Measurements from ENCODE around the gene ZDHHC17.
A peak's percentile ranks its signal among the peaks of the same experiment; 100 is the strongest.

Gene ZDHHC17

GRCh38 chr12:76830436-76830835, 66.5 kb downstream of the ZDHHC17 start:
- no peak for DNase-seq (ENCODE audit: low spot score)

GRCh38 chr12:76836633-76837032, 72.7 kb downstream of the ZDHHC17 start:
- DNase-seq (ENCODE audit: low spot score): no peak

- DNase-seq (ENCODE audit: low spot score): no peak
Observed at GRCh38 chr12:76847260-76847659, 83.3 kb downstream of the ZDHHC17 start.

GRCh38 chr12:76848132-76848531, 84.2 kb downstream of the ZDHHC17 start:
- no peak for DNase-seq (ENCODE audit: low spot score)

- no peak for DNase-seq (ENCODE audit: low spot score)
Observed at GRCh38 chr12:76852106-76852505, 88.2 kb downstream of the ZDHHC17 start.

- DNase-seq (ENCODE audit: low spot score): no peak
Observed at GRCh38 chr12:76855271-76855670, 91.4 kb downstream of the ZDHHC17 start.

GRCh38 chr12:76856018-76856644, 92.2 kb downstream of the ZDHHC17 start:
- DNase-seq (ENCODE audit: low spot score): no peak

- no peak for DNase-seq (ENCODE audit: low spot score)
Observed at GRCh38 chr12:76859611-76860010, 95.7 kb downstream of the ZDHHC17 start.

GRCh38 chr12:76860256-76860655, 96.3 kb downstream of the ZDHHC17 start:
- DNase-seq (ENCODE audit: low spot score): no peak

GRCh38 chr12:76863005-76863670, 99.2 kb downstream of the ZDHHC17 start:
- no peak for DNase-seq (ENCODE audit: low spot score)

GRCh38 chr12:76863837-76864236, 99.9 kb downstream of the ZDHHC17 start:
- DNase-seq (ENCODE audit: low spot score): no peak

- DNase-seq (ENCODE audit: low spot score): no peak
Observed at GRCh38 chr12:76864791-76865400, 101.0 kb downstream of the ZDHHC17 start.

- no peak for DNase-seq (ENCODE audit: low spot score)
Observed at GRCh38 chr12:76866151-76866567, 102.2 kb downstream of the ZDHHC17 start.

GRCh38 chr12:76866726-76867125, 102.8 kb downstream of the ZDHHC17 start:
- peak; percentile 76 for DNase-seq (ENCODE audit: low spot score)

- DNase-seq (ENCODE audit: low spot score): no peak
Observed at GRCh38 chr12:76871082-76871481, 107.2 kb downstream of the ZDHHC17 start.

GRCh38 chr12:76871742-76872141, 107.8 kb downstream of the ZDHHC17 start:
- DNase-seq (ENCODE audit: low spot score): no peak

- no peak for DNase-seq (ENCODE audit: low spot score)
Observed at GRCh38 chr12:76872415-76872814, 108.5 kb downstream of the ZDHHC17 start.

- DNase-seq (ENCODE audit: low spot score): no peak
Observed at GRCh38 chr12:76874027-76874426, 110.1 kb downstream of the ZDHHC17 start.

GRCh38 chr12:76874491-76875190, 110.7 kb downstream of the ZDHHC17 start:
- no peak for DNase-seq (ENCODE audit: low spot score)

GRCh38 chr12:76876696-76877229, 112.8 kb downstream of the ZDHHC17 start:
- DNase-seq (ENCODE audit: low spot score): no peak

GRCh38 chr12:76878099-76878898, 114.4 kb downstream of the ZDHHC17 start:
- DNase-seq (ENCODE audit: low spot score): no peak

Data from left forelimb (tissue), 1 donor.